ENCODE results near the gene HTR6.

- no peak for TF ChIP-seq EZH2 (IDR thresholded peaks at IDR 0.05; ENCODE audit: insufficient read depth, poor library complexity, severe bottlenecking)
- TF ChIP-seq EZH2phosphoT487 (IDR thresholded peaks at IDR 0.05; ENCODE audit: insufficient read depth, low read depth): no peak
Measured at GRCh38 chr1:19630720-19631395, 33.8 kb upstream of the HTR6 start.
